Activated CD4-positive, alpha-beta memory T cell treated with anti-CD3 and anti-CD28 coated beads, Interleukin-2, amount 10 ng/mL, durations not matched to agents 7 days and 5 days (primary cell): ENCODE data around the gene RUNX2. TPM values are rescaled to one million over a fixed set of nuclear protein-coding genes. Genes with fewer than 3 reads are reported as not detected.
"Not testable (repeated sequence)": the region's sequence is repeated elsewhere in the genome, so short reads cannot be mapped to it uniquely, and the experiment has no call there.

Experiments used
- CTCF ChIA-PET: fragments of 350-600 bp; sonication (Branson Sonifier 250); formaldehyde crosslinking; loops from one replicate; lab custom pipeline; 2021; ENCODE audit warnings: antibody characterized with exemption, inconsistent platforms; lab: Charles Lee
- POLR2A ChIA-PET: fragments of 350-600 bp; sonication (Branson Sonifier 250); formaldehyde crosslinking; loops from one replicate; lab custom pipeline; 2021; ENCODE audit warnings: antibody characterized with exemption; lab: Charles Lee
- DNase-seq: peaks from one replicate; pipeline ENCODE4 v3.0.0-alpha.2; 2020
- H3K27ac Mint-ChIP-seq: one replicate; pipeline ENCODE4 v1.8.0; 2021; ENCODE audit warnings: mild to moderate bottlenecking, mixed read lengths
- H3K27me3 Mint-ChIP-seq: one replicate; pipeline ENCODE4 v1.8.0; 2021; ENCODE audit warnings: mixed read lengths
- H3K36me3 Mint-ChIP-seq: one replicate; pipeline ENCODE4 v1.8.0; 2021; ENCODE audit warnings: low read depth, mixed read lengths
- H3K4me1 Mint-ChIP-seq: one replicate; pipeline ENCODE4 v1.8.0; 2021; ENCODE audit warnings: mixed read lengths
- H3K4me3 Mint-ChIP-seq: one replicate; pipeline ENCODE4 v1.8.0; 2021; ENCODE audit warnings: mild to moderate bottlenecking, mixed read lengths
- H3K9me3 Mint-ChIP-seq: one replicate; pipeline ENCODE4 v1.8.0; 2021; ENCODE audit warnings: mixed read lengths
- total RNA-seq, 2 experiments: library from RNA; stranded (reverse); gene quantifications; one replicate each; pipeline ENCODE4 v1.2.3, GENCODE V29; 2021

RUNX2 gene
- 10 to 100 TPM; 42.2 to 43.4 TPM for total RNA-seq

GRCh38 chr6:45327956-45328522 lies at the start of gene RUNX2:
Gene RUNX2, plus strand, starts transcription at chr6:45328330. Its CDS starts 397 bp downstream, at chr6:45328727.
- H3K4me3 Mint-ChIP-seq = no peak within 1 kb of the TSS

GRCh38 chr6:45278367-45278766 lies 49.8 kb upstream of the RUNX2 start:
- no peaks in the 10 kb centered on the region for H3K27me3 Mint-ChIP-seq
- peaks cover 10% of the 10 kb centered on the region for H3K36me3 Mint-ChIP-seq
- H3K4me3 Mint-ChIP-seq = no peak overlapping the region
- H3K4me1 Mint-ChIP-seq = no peaks in the 10 kb centered on the region
- no peak for DNase-seq
- no peak overlapping the region for H3K27ac Mint-ChIP-seq
- H3K9me3 Mint-ChIP-seq = peaks cover 14% of the 10 kb centered on the region
- ChIA-PET CTCF (no interaction called here), POLR2A (no interaction called here)

More at GRCh38 chr6:45327956-45328522, at the start of gene RUNX2:
- Mint-ChIP-seq H3K36me3 (no peaks in the 10 kb centered on the region), H3K27me3 (no peaks in the 10 kb centered on the region), H3K27ac (no peak within 1 kb of the TSS), H3K9me3 (no peaks in the 10 kb centered on the region), H3K4me1 (peaks cover 24% of the 10 kb centered on the region)
- DNase-seq = no peak
- ChIA-PET POLR2A (no interaction called here), CTCF (interaction anchor here (1.4 kb wide), 1 partner anchor 387 kb away, joined by 4 read pairs; no protein-coding TSS in a partner anchor)

- H3K4me1 Mint-ChIP-seq, H3K27ac Mint-ChIP-seq, POLR2A ChIA-PET, H3K4me3 Mint-ChIP-seq, H3K9me3 Mint-ChIP-seq, DNase-seq, CTCF ChIA-PET, H3K27me3 Mint-ChIP-seq: not testable (repeated sequence)
- peaks cover 16% of the 10 kb centered on the region for H3K36me3 Mint-ChIP-seq
Observed at GRCh38 chr6:45286707-45287106, 41.4 kb upstream of the RUNX2 start.

- Mint-ChIP-seq H3K27me3 (no peaks in the 10 kb centered on the region), H3K27ac (no peak overlapping the region), H3K4me3 (no peak overlapping the region), H3K4me1 (peaks cover 28% of the 10 kb centered on the region), H3K9me3 (peaks cover 10% of the 10 kb centered on the region), H3K36me3 (peaks cover 23% of the 10 kb centered on the region)
- POLR2A ChIA-PET = no interaction called here
- CTCF ChIA-PET = no interaction called here
- DNase-seq = no peak
Observed at GRCh38 chr6:45289751-45290514, 38.2 kb upstream of the RUNX2 start.

GRCh38 chr6:45293306-45293705 lies 34.8 kb upstream of the RUNX2 start:
- H3K36me3 Mint-ChIP-seq = peaks cover 18% of the 10 kb centered on the region
- ChIA-PET CTCF (no interaction called here), POLR2A (interaction anchor here (0.9 kb wide), 1 partner anchor 85 kb away, joined by 4 read pairs; no protein-coding TSS in a partner anchor)
- H3K4me1 Mint-ChIP-seq = peaks cover 29% of the 10 kb centered on the region
- no peaks in the 10 kb centered on the region for H3K27me3 Mint-ChIP-seq
- peak overlapping the region; percentile 80 for H3K27ac Mint-ChIP-seq
- no peak for DNase-seq
- H3K9me3 Mint-ChIP-seq = peaks cover 8% of the 10 kb centered on the region
- peak overlapping the region; percentile 61 for H3K4me3 Mint-ChIP-seq

GRCh38 chr6:45294065-45294701 lies 33.9 kb upstream of the RUNX2 start:
- H3K9me3 Mint-ChIP-seq, POLR2A ChIA-PET, H3K27me3 Mint-ChIP-seq, DNase-seq, H3K4me3 Mint-ChIP-seq: not testable (repeated sequence)
- Mint-ChIP-seq H3K4me1 (peaks cover 29% of the 10 kb centered on the region), H3K36me3 (peaks cover 18% of the 10 kb centered on the region), H3K27ac (peak overlapping the region; percentile 55)
- CTCF ChIA-PET = interaction anchor here (1.1 kb wide), 1 partner anchor 639 kb away, joined by 5 read pairs; no protein-coding TSS in a partner anchor

- H3K36me3 Mint-ChIP-seq = peaks cover 5% of the 10 kb centered on the region
- H3K9me3 Mint-ChIP-seq = peaks cover 6% of the 10 kb centered on the region
- no peaks in the 10 kb centered on the region for H3K27me3 Mint-ChIP-seq
- DNase-seq = no peak
- no peak overlapping the region for H3K27ac Mint-ChIP-seq
- ChIA-PET POLR2A (interaction anchor here (1.6 kb wide), 1 partner anchor 81 kb away, joined by 4 read pairs; no protein-coding TSS in a partner anchor), CTCF (no interaction called here)
- no peak overlapping the region for H3K4me3 Mint-ChIP-seq
- H3K4me1 Mint-ChIP-seq = peaks cover 26% of the 10 kb centered on the region
Observed at GRCh38 chr6:45297320-45297719, 30.8 kb upstream of the RUNX2 start.

- POLR2A ChIA-PET = no interaction called here
- Mint-ChIP-seq H3K27me3 (no peaks in the 10 kb centered on the region), H3K4me3 (no peak overlapping the region), H3K4me1 (peaks cover 12% of the 10 kb centered on the region), H3K27ac (no peak overlapping the region), H3K9me3 (peaks cover 9% of the 10 kb centered on the region), H3K36me3 (peaks cover 5% of the 10 kb centered on the region)
- CTCF ChIA-PET = interaction anchor here (0.9 kb wide), 1 partner anchor 10 kb away, joined by 3 read pairs; no protein-coding TSS in a partner anchor
- DNase-seq = no peak
Observed at GRCh38 chr6:45299096-45299581, 29.0 kb upstream of the RUNX2 start.

- peaks cover 6% of the 10 kb centered on the region for H3K9me3 Mint-ChIP-seq
- ChIA-PET POLR2A (interaction anchor here (1.1 kb wide), 1 partner anchor 368 kb away, joined by 4 read pairs; no protein-coding TSS in a partner anchor), CTCF (interaction anchor here (0.5 to 0.9 kb wide), 2 partner anchors 15 to 345 kb away, joined by 3 to 4 read pairs; no protein-coding TSS in a partner anchor)
- no peak overlapping the region for H3K4me3 Mint-ChIP-seq
- H3K36me3 Mint-ChIP-seq = peaks cover 10% of the 10 kb centered on the region
- DNase-seq = no peak
- H3K27me3 Mint-ChIP-seq = no peaks in the 10 kb centered on the region
- H3K4me1 Mint-ChIP-seq = peaks cover 4% of the 10 kb centered on the region
- no peak overlapping the region for H3K27ac Mint-ChIP-seq
Observed at GRCh38 chr6:45300736-45301135, 27.4 kb upstream of the RUNX2 start.

GRCh38 chr6:45301348-45302142 lies 26.6 kb upstream of the RUNX2 start:
- Mint-ChIP-seq H3K36me3 (peaks cover 18% of the 10 kb centered on the region), H3K9me3 (peaks cover 14% of the 10 kb centered on the region), H3K27me3 (no peaks in the 10 kb centered on the region), H3K4me3 (no peak overlapping the region), H3K27ac (no peak overlapping the region), H3K4me1 (peaks cover 4% of the 10 kb centered on the region)
- ChIA-PET CTCF (interaction anchor here (0.9 kb wide), 1 partner anchor 14 kb away, joined by 4 read pairs; no protein-coding TSS in a partner anchor), POLR2A (interaction anchor here (1.1 kb wide), 1 partner anchor 368 kb away, joined by 4 read pairs; no protein-coding TSS in a partner anchor)
- no peak for DNase-seq

- ChIA-PET CTCF (no interaction called here), POLR2A (no interaction called here)
- Mint-ChIP-seq H3K4me3 (no peak overlapping the region), H3K27me3 (no peaks in the 10 kb centered on the region), H3K27ac (no peak overlapping the region), H3K9me3 (peaks cover 14% of the 10 kb centered on the region), H3K4me1 (peaks cover 4% of the 10 kb centered on the region), H3K36me3 (peaks cover 23% of the 10 kb centered on the region)
- no peak for DNase-seq
Observed at GRCh38 chr6:45302832-45303231, 25.3 kb upstream of the RUNX2 start.

GRCh38 chr6:45305546-45305945 lies 22.6 kb upstream of the RUNX2 start:
- no peaks in the 10 kb centered on the region for H3K27me3 Mint-ChIP-seq
- H3K36me3 Mint-ChIP-seq = peaks cover 36% of the 10 kb centered on the region
- CTCF ChIA-PET = no interaction called here
- no peak for DNase-seq
- peaks cover 19% of the 10 kb centered on the region for H3K4me1 Mint-ChIP-seq
- H3K9me3 Mint-ChIP-seq = peaks cover 20% of the 10 kb centered on the region
- no peak overlapping the region for H3K27ac Mint-ChIP-seq
- no peak overlapping the region for H3K4me3 Mint-ChIP-seq
- POLR2A ChIA-PET = no interaction called here
